OCI-LY7 (cell line): ENCODE measurements around the gene APBB2. TPM values are rescaled to one million over a fixed set of nuclear protein-coding genes. Genes with fewer than 3 reads are reported as not detected.

ENCODE experiments used
- BruUV-seq: library from RNA; stranded (reverse); fragments of 400-500 nt; replicated peaks from 2 replicates; lab custom pipeline; 2021; lab: Mats Ljungman, UMichigan
- CTCF ChIA-PET: fragments of 300-600 bp; sonication (Branson Sonifier 250); formaldehyde crosslinking; loops from one replicate; lab custom pipeline; 2022; ENCODE audit warnings: antibody characterized with exemption; ENCODE audit not compliant: unreplicated experiment; lab: Charles Lee
- POLR2A ChIA-PET: fragments of 300-600 bp; sonication (Branson Sonifier 250); formaldehyde crosslinking; loops from one replicate; lab custom pipeline; 2022; ENCODE audit warnings: antibody characterized with exemption; lab: Charles Lee
- DNase-seq: peaks from one replicate; pipeline ENCODE4 v3.0.0-alpha.2; 2015; ENCODE audit warnings: low spot score
- H2AFZ ChIP-seq: fragments of 200-600 bp; sonication (generic), shearing (Covaris generic); 2 replicates; pipeline ENCODE4 v1.6.1; 2014; ENCODE audit warnings: mild to moderate bottlenecking, antibody characterized with exemption, low read length, moderate library complexity
- H3K27ac ChIP-seq: fragments of 200-600 bp; sonication (generic); 2 replicates; pipeline ENCODE4 v1.5.1; 2014; ENCODE audit warnings: mixed run types, low read depth, mild to moderate bottlenecking, moderate library complexity, low read length, inconsistent platforms; ENCODE audit not compliant: poor library complexity, severe bottlenecking
- H3K36me3 ChIP-seq: fragments of 200-600 bp; sonication (generic); 2 replicates; pipeline ENCODE4 v1.6.1; 2014; ENCODE audit warnings: mild to moderate bottlenecking, antibody characterized with exemption, low read length, moderate library complexity, mixed read lengths; ENCODE audit not compliant: insufficient read depth
- H3K4me1 ChIP-seq: fragments of 200-600 bp; sonication (generic); 2 replicates; pipeline ENCODE4 v1.5.1; 2014; ENCODE audit warnings: mild to moderate bottlenecking, low read length; ENCODE audit not compliant: insufficient read depth, poor library complexity, severe bottlenecking
- H3K4me2 ChIP-seq: fragments of 200-600 bp; sonication (generic); 2 replicates; pipeline ENCODE4 v1.6.1; 2014; ENCODE audit warnings: mild to moderate bottlenecking, low read length
- H3K4me3 ChIP-seq: fragments of 200-600 bp; sonication (generic); 2 replicates; pipeline ENCODE4 v1.5.1; 2014; ENCODE audit warnings: mild to moderate bottlenecking, low read depth, low read length; ENCODE audit not compliant: poor library complexity, severe bottlenecking
- H3K79me2 ChIP-seq: fragments of 200-600 bp; sonication (generic); 2 replicates; pipeline ENCODE4 v1.6.1; 2016; ENCODE audit warnings: low read depth, mild to moderate bottlenecking, low read length, moderate library complexity, mixed read lengths; ENCODE audit not compliant: insufficient read depth
- H3K9me2 ChIP-seq: fragments of 200-600 bp; sonication (generic); 2 replicates; pipeline ENCODE4 v1.6.1; 2016; ENCODE audit warnings: mild to moderate bottlenecking, low read length, mixed read lengths; ENCODE audit not compliant: insufficient read depth
- H3K9me3 ChIP-seq: fragments of 200-600 bp; sonication (generic); 2 replicates; pipeline ENCODE4 v1.6.1; 2014; ENCODE audit warnings: mild to moderate bottlenecking, mixed run types, low read length, mixed read lengths
- H4K20me1 ChIP-seq: fragments of 200-600 bp; sonication (generic); 2 replicates; pipeline ENCODE4 v1.6.1; 2014; ENCODE audit warnings: mild to moderate bottlenecking, antibody characterized with exemption, low read length, moderate library complexity, mixed read lengths; ENCODE audit not compliant: insufficient read depth
- EZH2phosphoT487 ChIP-seq: fragments of 200-600 bp; sonication (generic); IDR thresholded peaks from 2 replicates; pipeline ENCODE4 v1.6.1; 2018; ENCODE audit warnings: low read depth, borderline replicate concordance, mild to moderate bottlenecking, mixed run types, antibody characterized with exemption, low read length, moderate library complexity, mixed read lengths
- intact Hi-C: fragments of 100-400 bp; cut with micrococcal nuclease; formaldehyde crosslinking; loops from one replicate; pipeline ENCODE4 v1.10.0; 2022; ENCODE audit not compliant: unreplicated experiment
- total RNA-seq, 2 experiments: library from RNA; depleted of rRNA in 1 of 2; stranded (reverse); fragments of >200 nt in 1 of 2; shearing (Covaris generic) in 1 of 2; gene quantifications; 2 replicates each; pipeline ENCODE4 v1.2.3, GENCODE V29; 2014 to 2022
- TF ChIP-seq, protein P1 (sequence below): fragments of 200-600 bp; sonication (generic); conservative IDR thresholded peaks from 2 replicates; pipeline ENCODE4 v1.5.1; 2014; ENCODE audit warnings: mild to moderate bottlenecking, antibody characterized with exemption, low read length, moderate library complexity, mixed read lengths

APBB2 gene
- total RNA-seq, 2 experiments from 2014 or later = 66.4 to 88.5 TPM

- ChIA-PET POLR2A (interaction anchor here (1.0 kb wide), 2 partner anchors 12 to 21 kb away, joined by 4 read pairs; no protein-coding TSS in a partner anchor), CTCF (no interaction called here)
- Histone ChIP-seq H3K4me1 (peaks cover 33% of the 10 kb centered on the region), H2AFZ (no peak overlapping the region), H3K9me2 (no peaks in the 10 kb centered on the region), H3K36me3 (0 out of 2 replicates have a peak, but pooled peaks cover under 1% of the 10 kb centered on the region), H4K20me1 (peaks cover 8% of the 10 kb centered on the region; the same call in 1 of the 2 replicates), H3K4me3 (no peak overlapping the region), H3K4me2 (no peak overlapping the region), H3K27ac (no peak overlapping the region), H3K9me3 (no peaks in the 10 kb centered on the region), H3K79me2 (peaks cover 64% of the 10 kb centered on the region)
- intact Hi-C loops = no loop called here
- TF ChIP-seq, protein P1, sequence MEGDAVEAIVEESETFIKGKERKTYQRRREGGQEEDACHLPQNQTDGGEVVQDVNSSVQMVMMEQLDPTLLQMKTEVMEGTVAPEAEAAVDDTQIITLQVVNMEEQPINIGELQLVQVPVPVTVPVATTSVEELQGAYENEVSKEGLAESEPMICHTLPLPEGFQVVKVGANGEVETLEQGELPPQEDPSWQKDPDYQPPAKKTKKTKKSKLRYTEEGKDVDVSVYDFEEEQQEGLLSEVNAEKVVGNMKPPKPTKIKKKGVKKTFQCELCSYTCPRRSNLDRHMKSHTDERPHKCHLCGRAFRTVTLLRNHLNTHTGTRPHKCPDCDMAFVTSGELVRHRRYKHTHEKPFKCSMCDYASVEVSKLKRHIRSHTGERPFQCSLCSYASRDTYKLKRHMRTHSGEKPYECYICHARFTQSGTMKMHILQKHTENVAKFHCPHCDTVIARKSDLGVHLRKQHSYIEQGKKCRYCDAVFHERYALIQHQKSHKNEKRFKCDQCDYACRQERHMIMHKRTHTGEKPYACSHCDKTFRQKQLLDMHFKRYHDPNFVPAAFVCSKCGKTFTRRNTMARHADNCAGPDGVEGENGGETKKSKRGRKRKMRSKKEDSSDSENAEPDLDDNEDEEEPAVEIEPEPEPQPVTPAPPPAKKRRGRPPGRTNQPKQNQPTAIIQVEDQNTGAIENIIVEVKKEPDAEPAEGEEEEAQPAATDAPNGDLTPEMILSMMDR = no peak
- no peak for TF ChIP-seq EZH2phosphoT487
- no peak for DNase-seq
- BruUV-seq = no TSS peak
Observed at GRCh38 chr4:41197495-41197894, 16.8 kb downstream of the APBB2 start.

GRCh38 chr4:41196633-41197332 is 17.6 kb downstream of the APBB2 start:
- TF ChIP-seq, protein P1 = no peak
- TF ChIP-seq EZH2phosphoT487 = no peak
- no peak overlapping the region for H3K4me3 ChIP-seq
- no peaks in the 10 kb centered on the region for H3K9me2 ChIP-seq
- no peak overlapping the region for H2AFZ ChIP-seq
- H3K4me1 ChIP-seq = peaks cover 36% of the 10 kb centered on the region
- DNase-seq = no peak
- H3K4me2 ChIP-seq = no peak overlapping the region
- BruUV-seq = no TSS peak
- H3K9me3 ChIP-seq = no peaks in the 10 kb centered on the region
- H3K36me3 ChIP-seq = peaks cover 8% of the 10 kb centered on the region; the same call in 1 of the 2 replicates
- ChIA-PET POLR2A (no interaction called here), CTCF (no interaction called here)
- H4K20me1 ChIP-seq = peaks cover 8% of the 10 kb centered on the region; the same call in 1 of the 2 replicates
- no peak overlapping the region for H3K27ac ChIP-seq
- intact Hi-C loops = no loop called here
- H3K79me2 ChIP-seq = peaks cover 64% of the 10 kb centered on the region

DNA sequence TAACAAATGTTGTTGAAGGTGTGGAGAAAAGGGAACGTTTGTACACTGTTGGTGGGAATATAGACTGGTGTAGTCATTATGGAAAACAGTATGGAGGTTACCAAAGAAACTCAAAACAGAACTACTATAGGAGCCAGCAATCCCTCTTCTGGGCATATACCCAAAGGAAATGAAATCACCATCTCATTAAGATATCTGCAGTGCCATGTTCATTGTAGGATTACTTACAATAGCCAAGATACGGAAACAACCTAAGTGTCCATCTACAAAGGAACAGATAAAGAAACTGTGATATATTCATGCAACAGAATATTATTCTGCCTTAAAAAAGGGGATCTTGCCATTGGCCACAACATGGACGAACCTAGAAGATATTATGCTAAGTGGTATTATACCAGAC is 22.2 kb downstream of the APBB2 start:
- Histone ChIP-seq H3K9me3 (no peaks in the 10 kb centered on the region), H3K4me3 (no peak overlapping the region), H4K20me1 (no peaks in the 10 kb centered on the region), H2AFZ (no peak overlapping the region), H3K4me2 (0 out of 2 replicates have a peak overlapping the region, but pooled peaks have one; percentile 46), H3K79me2 (peaks cover 81% of the 10 kb centered on the region), H3K27ac (no peak overlapping the region), H3K4me1 (peaks cover 53% of the 10 kb centered on the region), H3K36me3 (peaks cover 9% of the 10 kb centered on the region; the same call in 1 of the 2 replicates), H3K9me2 (no peaks in the 10 kb centered on the region)
- no TSS peak for BruUV-seq
- TF ChIP-seq, protein P1 = no peak
- no peak for TF ChIP-seq EZH2phosphoT487
- CTCF ChIA-PET = no interaction called here
- DNase-seq = no peak
- POLR2A ChIA-PET = interaction anchor here (1.0 to 1.3 kb wide), 3 partner anchors 10 to 19 kb away, joined by 3 to 5 read pairs (median 3); no protein-coding TSS in a partner anchor
- intact Hi-C loops = no loop called here
